ENCODE measurements around the gene DIAPH3.

Gene DIAPH3

GRCh38 chr13:59666504-59666903, 497.2 kb downstream of the DIAPH3 start:
- H4K20me1 ChIP-seq (ENCODE audit: control insufficient read depth, insufficient read depth, low read depth, low read length): no peaks in the 10 kb centered on the region
- H3K4me3 ChIP-seq (ENCODE audit: low read length): no peak overlapping the region
- no peak overlapping the region for H3K4me2 ChIP-seq (ENCODE audit: low read length)
- H3K79me2 ChIP-seq (ENCODE audit: control insufficient read depth, low read length): no peaks in the 10 kb centered on the region
- no peaks in the 10 kb centered on the region for H3K36me3 ChIP-seq (ENCODE audit: control insufficient read depth, low read length)
- H3K9me3 ChIP-seq (ENCODE audit: control insufficient read depth, insufficient read depth, low read length): no peaks in the 10 kb centered on the region
- no peaks in the 10 kb centered on the region for H3K27me3 ChIP-seq (ENCODE audit: control insufficient read depth, low read length)
- TF ChIP-seq CTCF (IDR thresholded peaks at IDR 0.05; ENCODE audit: low read depth, low read length, poor library complexity, severe bottlenecking) (no peak), EZH2phosphoT487 (IDR thresholded peaks at IDR 0.05; ENCODE audit: borderline replicate concordance, low read length) (no peak)
- no peaks in the 10 kb centered on the region for H3K4me1 ChIP-seq (ENCODE audit: control insufficient read depth, low read length)
- H3F3A ChIP-seq (ENCODE audit: control insufficient read depth, insufficient read depth): no peaks in the 10 kb centered on the region
- no peaks in the 10 kb centered on the region for H3K9me2 ChIP-seq (replicated peaks; ENCODE audit: control insufficient read depth, low read length)
- H3K27ac ChIP-seq (ENCODE audit: low read depth, low read length): no peak overlapping the region

- H3K4me1 ChIP-seq (ENCODE audit: control insufficient read depth, low read length): no peaks in the 10 kb centered on the region
- H3K79me2 ChIP-seq (ENCODE audit: control insufficient read depth, low read length): no peaks in the 10 kb centered on the region
- no peak for TF ChIP-seq EZH2phosphoT487 (IDR thresholded peaks at IDR 0.05; ENCODE audit: borderline replicate concordance, low read length)
- no peak for TF ChIP-seq CTCF (IDR thresholded peaks at IDR 0.05; ENCODE audit: low read depth, low read length, poor library complexity, severe bottlenecking)
- no peaks in the 10 kb centered on the region for H3K36me3 ChIP-seq (ENCODE audit: control insufficient read depth, low read length)
- no peaks in the 10 kb centered on the region for H3K9me2 ChIP-seq (replicated peaks; ENCODE audit: control insufficient read depth, low read length)
- no peak overlapping the region for H3K27ac ChIP-seq (ENCODE audit: low read depth, low read length)
- H3K9me3 ChIP-seq (ENCODE audit: control insufficient read depth, insufficient read depth, low read length): no peaks in the 10 kb centered on the region
- H3F3A ChIP-seq (ENCODE audit: control insufficient read depth, insufficient read depth): no peaks in the 10 kb centered on the region
- no peak overlapping the region for H3K4me3 ChIP-seq (ENCODE audit: low read length)
- no peaks in the 10 kb centered on the region for H3K27me3 ChIP-seq (ENCODE audit: control insufficient read depth, low read length)
- no peaks in the 10 kb centered on the region for H4K20me1 ChIP-seq (ENCODE audit: control insufficient read depth, insufficient read depth, low read depth, low read length)
- H3K4me2 ChIP-seq (ENCODE audit: low read length): no peak overlapping the region
Measured at GRCh38 chr13:59665732-59666131, 498.0 kb downstream of the DIAPH3 start.

- no peaks in the 10 kb centered on the region for H3K27me3 ChIP-seq (ENCODE audit: control insufficient read depth, low read length)
- TF ChIP-seq CTCF (IDR thresholded peaks at IDR 0.05; ENCODE audit: low read depth, low read length, poor library complexity, severe bottlenecking): no peak
- TF ChIP-seq EZH2phosphoT487 (IDR thresholded peaks at IDR 0.05; ENCODE audit: borderline replicate concordance, low read length): no peak
- no peak overlapping the region for H3K27ac ChIP-seq (ENCODE audit: low read depth, low read length)
Measured at GRCh38 chr13:59665184-59665583, 498.5 kb downstream of the DIAPH3 start.

GRCh38 chr13:59664586-59664985, 499.1 kb downstream of the DIAPH3 start:
- Histone ChIP-seq H3K4me1 (ENCODE audit: control insufficient read depth, low read length) (no peaks in the 10 kb centered on the region), H3K79me2 (ENCODE audit: control insufficient read depth, low read length) (no peaks in the 10 kb centered on the region), H3K4me3 (ENCODE audit: low read length) (no peak overlapping the region), H3K27ac (ENCODE audit: low read depth, low read length) (no peak overlapping the region), H3F3A (ENCODE audit: control insufficient read depth, insufficient read depth) (no peaks in the 10 kb centered on the region), H3K4me2 (ENCODE audit: low read length) (no peak overlapping the region), H3K9me3 (ENCODE audit: control insufficient read depth, insufficient read depth, low read length) (no peaks in the 10 kb centered on the region), H3K9me2 (replicated peaks; ENCODE audit: control insufficient read depth, low read length) (no peaks in the 10 kb centered on the region), H4K20me1 (ENCODE audit: control insufficient read depth, insufficient read depth, low read depth, low read length) (no peaks in the 10 kb centered on the region), H3K36me3 (ENCODE audit: control insufficient read depth, low read length) (no peaks in the 10 kb centered on the region), H3K27me3 (ENCODE audit: control insufficient read depth, low read length) (no peaks in the 10 kb centered on the region)
- TF ChIP-seq CTCF (IDR thresholded peaks at IDR 0.05; ENCODE audit: low read depth, low read length, poor library complexity, severe bottlenecking) (no peak), EZH2phosphoT487 (IDR thresholded peaks at IDR 0.05; ENCODE audit: borderline replicate concordance, low read length) (no peak)

More at GRCh38 chr13:59665184-59665583, 498.5 kb downstream of the DIAPH3 start:
- Histone ChIP-seq H3K79me2 (ENCODE audit: control insufficient read depth, low read length) (no peaks in the 10 kb centered on the region), H3F3A (ENCODE audit: control insufficient read depth, insufficient read depth) (no peaks in the 10 kb centered on the region), H3K9me3 (ENCODE audit: control insufficient read depth, insufficient read depth, low read length) (no peaks in the 10 kb centered on the region), H3K9me2 (replicated peaks; ENCODE audit: control insufficient read depth, low read length) (no peaks in the 10 kb centered on the region), H4K20me1 (ENCODE audit: control insufficient read depth, insufficient read depth, low read depth, low read length) (no peaks in the 10 kb centered on the region), H3K4me2 (ENCODE audit: low read length) (no peak overlapping the region), H3K36me3 (ENCODE audit: control insufficient read depth, low read length) (no peaks in the 10 kb centered on the region), H3K4me3 (ENCODE audit: low read length) (no peak overlapping the region), H3K4me1 (ENCODE audit: control insufficient read depth, low read length) (no peaks in the 10 kb centered on the region)

Data from DOHH2 (cell line).